T-helper 1 cell (primary cell): ENCODE results near the gene NTMT2.
"Not testable (repeated sequence)": the region's sequence is repeated elsewhere in the genome, so short reads cannot be mapped to it uniquely, and the experiment has no call there.

Experiments
- DNase-seq, 5 donors: peaks; one replicate each; pipeline ENCODE4 v3.0.0-alpha.2; 2012 to 2020

The NTMT2 gene

GRCh38 chr1:170162459-170163246 lies 16.9 kb downstream of the NTMT2 start:
- DNase-seq = no peak

GRCh38 chr1:170164103-170164763 lies 18.5 kb downstream of the NTMT2 start:
- no peak for DNase-seq

GRCh38 chr1:170166518-170167180 lies 20.9 kb downstream of the NTMT2 start:
- DNase-seq = no peak

GRCh38 chr1:170168265-170168664 lies 22.5 kb downstream of the NTMT2 start:
- DNase-seq = peak in 1 of 5 donors; percentile 26

GRCh38 chr1:170170513-170170912 lies 24.8 kb downstream of the NTMT2 start:
- not testable (repeated sequence) for DNase-seq

- DNase-seq = no peak
These were observed 28.6 kb downstream of the NTMT2 start for GRCh38 chr1:170174395-170174794.

- no peak for DNase-seq
These were observed 29.3 kb downstream of the NTMT2 start for GRCh38 chr1:170175041-170175440.

GRCh38 chr1:170175484-170175883 lies 29.7 kb downstream of the NTMT2 start:
- DNase-seq = no peak

GRCh38 chr1:170176772-170177171 lies 31.0 kb downstream of the NTMT2 start:
- DNase-seq = no peak

- DNase-seq = no peak
These were observed 36.7 kb downstream of the NTMT2 start for GRCh38 chr1:170182442-170182841.

- no peak for DNase-seq
These were observed 46.8 kb downstream of the NTMT2 start for GRCh38 chr1:170192546-170192945.

GRCh38 chr1:170194451-170194850 lies 48.7 kb downstream of the NTMT2 start:
- DNase-seq = no peak

- no peak for DNase-seq
These were observed 50.9 kb downstream of the NTMT2 start for GRCh38 chr1:170196490-170197236.

GRCh38 chr1:170198090-170198489 lies 52.3 kb downstream of the NTMT2 start:
- DNase-seq = no peak

- DNase-seq = no peak
These were observed 52.8 kb downstream of the NTMT2 start for GRCh38 chr1:170198584-170198983.

GRCh38 chr1:170200161-170200560 lies 54.4 kb downstream of the NTMT2 start:
- no peak for DNase-seq

- no peak for DNase-seq
These were observed 55.0 kb downstream of the NTMT2 start for GRCh38 chr1:170200621-170201397.

GRCh38 chr1:170203693-170204092 lies 57.9 kb downstream of the NTMT2 start:
- no peak for DNase-seq

- no peak for DNase-seq
These were observed 58.4 kb downstream of the NTMT2 start for GRCh38 chr1:170204121-170204520.

- no peak for DNase-seq
These were observed 59.5 kb downstream of the NTMT2 start for GRCh38 chr1:170205301-170205700.

GRCh38 chr1:170209125-170209524 lies 63.4 kb downstream of the NTMT2 start:
- DNase-seq = no peak

GRCh38 chr1:170210142-170210541 lies 64.4 kb downstream of the NTMT2 start:
- no peak for DNase-seq
